Measurements from ENCODE around the gene KLF5.
"Not testable (repeated sequence)": the region's sequence is repeated elsewhere in the genome, so short reads cannot be mapped to it uniquely, and the experiment has no call there.

Gene KLF5

GRCh38 chr13:73075954-73076353 lies 17.1 kb downstream of the KLF5 start:
- H3K4me3 ChIP-seq (ENCODE audit: low read length): no peak overlapping the region
- no peak for DNase-seq (ENCODE audit: low read depth, low spot score)

DNA sequence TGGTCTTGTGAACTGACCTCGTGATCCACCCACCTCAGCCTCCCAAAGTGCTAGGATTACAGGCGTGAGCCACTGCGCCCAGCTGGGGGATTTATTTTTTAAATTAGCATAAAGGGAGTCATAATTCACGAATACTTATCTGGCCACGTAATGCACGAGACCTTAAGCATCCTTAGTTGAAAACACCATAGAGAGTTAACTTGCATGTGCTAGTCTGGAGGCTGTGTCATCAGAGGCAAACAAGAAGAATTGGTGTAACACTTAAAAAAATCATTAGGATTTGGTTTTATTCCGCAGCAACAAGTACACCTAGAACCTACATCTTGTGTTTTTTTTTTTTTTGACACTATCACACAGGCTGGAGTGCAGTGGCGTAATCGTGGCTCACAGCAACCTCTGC lies 19.1 kb downstream of the KLF5 start:
- no peak overlapping the region for H3K4me3 ChIP-seq (ENCODE audit: low read length)
- DNase-seq (ENCODE audit: low read depth, low spot score): no peak

- DNase-seq (ENCODE audit: low read depth, low spot score): no peak
- no peak overlapping the region for H3K4me3 ChIP-seq (ENCODE audit: low read length)
These were observed 20.6 kb downstream of the KLF5 start for GRCh38 chr13:73079359-73079758.

DNA sequence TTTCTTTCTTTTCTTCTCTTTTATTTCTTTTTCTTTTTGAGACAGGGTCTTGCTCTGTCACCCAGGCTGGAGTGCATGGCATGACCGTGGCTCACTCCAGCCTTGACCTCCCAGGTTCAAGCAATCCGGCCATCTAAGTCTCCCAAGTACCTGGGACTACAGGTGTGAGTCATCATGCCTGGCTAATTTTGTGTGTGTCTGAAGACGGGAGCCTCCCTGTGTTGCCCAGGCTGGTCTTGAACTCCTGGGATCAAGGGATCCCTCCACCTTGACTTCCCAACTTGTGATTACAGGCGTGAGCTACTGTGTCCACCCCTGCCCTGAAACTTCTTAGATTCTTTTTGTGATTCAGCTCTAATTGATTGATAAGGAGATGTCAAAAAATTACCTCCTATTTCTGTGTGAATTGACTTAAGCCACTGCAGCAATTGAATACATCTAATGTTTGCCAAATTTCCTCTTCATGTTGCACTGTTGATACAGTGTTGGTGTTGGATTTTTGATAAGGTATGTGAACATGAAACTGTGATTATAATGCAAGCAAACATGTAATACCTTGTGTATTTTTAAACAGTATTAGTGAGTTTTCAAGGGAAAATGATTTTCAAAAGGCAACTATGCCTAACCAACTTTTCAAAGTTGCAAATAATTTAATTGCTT lies 22.6 kb downstream of the KLF5 start:
- no peak for DNase-seq (ENCODE audit: low read depth, low spot score)
- no peak overlapping the region for H3K4me3 ChIP-seq (ENCODE audit: low read length)

- DNase-seq (ENCODE audit: low read depth, low spot score): no peak
- no peak overlapping the region for H3K4me3 ChIP-seq (ENCODE audit: low read length)
These were observed 23.7 kb downstream of the KLF5 start for GRCh38 chr13:73082471-73082870.

- DNase-seq (ENCODE audit: low read depth, low spot score): no peak
- H3K4me3 ChIP-seq (ENCODE audit: low read length): no peak overlapping the region
These were observed 24.1 kb downstream of the KLF5 start for GRCh38 chr13:73082895-73083294.

GRCh38 chr13:73088332-73088935 lies 29.6 kb downstream of the KLF5 start:
- no peak overlapping the region for H3K4me3 ChIP-seq (ENCODE audit: low read length)
- no peak for DNase-seq (ENCODE audit: low read depth, low spot score)

DNA sequence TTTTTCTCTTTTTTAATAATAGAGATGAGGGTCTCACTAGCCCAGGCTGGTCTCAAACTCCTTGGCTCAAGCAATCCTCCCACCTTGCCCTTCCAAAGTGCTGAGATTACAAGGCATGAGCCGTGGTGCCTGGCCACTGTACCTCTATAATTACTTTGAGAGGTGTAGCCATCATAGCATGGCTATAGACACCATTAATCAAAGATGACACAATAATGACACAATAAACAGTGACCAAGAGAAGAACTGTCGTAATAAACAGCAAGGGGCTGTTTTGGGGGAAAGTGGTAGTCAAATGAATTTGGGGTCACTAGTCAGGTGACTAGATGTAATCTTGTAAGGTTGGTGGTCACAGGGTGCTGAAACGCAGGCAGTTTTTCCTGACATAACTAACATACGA lies 30.4 kb downstream of the KLF5 start:
- H3K4me3 ChIP-seq (ENCODE audit: low read length): no peak overlapping the region
- no peak for DNase-seq (ENCODE audit: low read depth, low spot score)

DNA sequence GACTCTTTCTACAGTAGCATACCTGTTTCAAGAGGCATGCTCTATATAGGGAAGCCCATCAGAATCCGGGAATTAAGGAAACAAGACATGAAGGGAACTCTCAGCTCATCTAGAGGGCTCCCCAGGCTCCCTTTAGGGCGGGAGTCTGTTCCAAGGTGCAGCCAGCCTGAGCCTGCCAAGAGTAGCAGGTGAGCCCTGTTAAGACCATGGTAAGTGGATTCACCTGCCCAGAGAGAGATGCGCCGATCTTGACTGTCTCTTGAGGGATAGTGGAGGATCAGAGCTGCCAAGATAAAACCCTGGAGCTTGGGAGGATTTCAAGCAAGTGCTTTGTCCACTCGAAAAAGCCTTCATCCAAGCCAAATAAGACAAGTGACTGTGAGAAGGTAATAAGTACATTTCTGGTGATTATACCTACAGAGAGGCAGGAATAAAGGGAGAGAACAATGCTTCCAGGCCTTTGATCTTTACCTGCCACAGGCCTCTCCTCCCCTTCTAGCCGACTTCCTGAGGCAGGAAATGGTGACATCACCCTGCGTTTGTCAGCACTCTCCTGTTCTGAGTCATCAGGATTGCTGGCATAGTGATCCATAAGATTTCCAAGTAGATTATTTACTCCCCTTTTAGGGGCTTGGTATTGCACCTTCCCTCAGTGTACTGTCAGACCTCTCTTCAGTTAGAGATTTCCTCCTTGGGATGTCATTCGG lies 31.5 kb downstream of the KLF5 start:
- no peak overlapping the region for H3K4me3 ChIP-seq (ENCODE audit: low read length)
- peak; percentile 25 for DNase-seq (ENCODE audit: low read depth, low spot score)

GRCh38 chr13:73090823-73091187 lies 32.0 kb downstream of the KLF5 start:
- DNase-seq (ENCODE audit: low read depth, low spot score): no peak
- no peak overlapping the region for H3K4me3 ChIP-seq (ENCODE audit: low read length)

DNA sequence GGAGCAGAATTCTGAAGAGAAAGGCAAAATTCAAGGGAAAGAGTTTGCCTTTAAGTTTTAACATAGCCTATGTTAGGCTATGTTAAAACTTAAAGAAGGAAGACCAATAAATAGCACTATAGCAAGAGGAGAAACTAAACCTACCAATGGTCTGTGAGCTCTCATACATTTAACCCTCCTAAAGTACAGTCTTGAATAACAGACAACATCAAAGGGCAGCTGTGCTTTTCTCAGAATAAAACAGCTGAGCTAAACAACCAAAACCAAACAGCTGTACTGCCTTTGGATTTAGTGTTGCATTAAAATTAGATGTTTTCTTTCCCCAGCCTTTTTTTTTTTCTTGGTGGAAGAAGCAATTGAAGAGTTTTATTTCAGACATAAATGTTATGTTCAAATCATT lies 34.0 kb downstream of the KLF5 start:
- DNase-seq (ENCODE audit: low read depth, low spot score): peak; percentile 44
- no peak overlapping the region for H3K4me3 ChIP-seq (ENCODE audit: low read length)

DNA sequence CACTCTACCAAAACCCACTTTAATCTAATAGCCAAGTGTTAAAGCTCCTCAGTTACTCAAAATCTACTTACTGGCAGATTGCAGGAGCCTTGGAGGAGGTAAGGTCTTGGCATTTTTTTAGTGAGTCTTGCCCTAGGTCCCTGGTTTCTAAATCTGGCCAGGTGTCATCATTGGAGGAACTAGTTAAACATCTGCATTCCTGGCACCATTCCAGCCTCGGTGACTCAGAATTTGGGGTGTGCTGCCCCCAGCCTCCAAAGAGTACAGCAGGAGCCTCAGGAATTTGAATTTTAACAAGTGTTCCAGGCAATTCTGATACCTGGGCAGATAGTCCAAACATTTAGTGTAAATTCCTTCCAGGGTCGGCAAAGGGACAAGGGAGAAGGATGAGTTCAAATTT lies 37.4 kb downstream of the KLF5 start:
- DNase-seq (ENCODE audit: low read depth, low spot score): no peak
- H3K4me3 ChIP-seq (ENCODE audit: low read length): no peak overlapping the region

- H3K4me3 ChIP-seq (ENCODE audit: low read length): no peak overlapping the region
- no peak for DNase-seq (ENCODE audit: low read depth, low spot score)
These were observed 37.8 kb downstream of the KLF5 start for GRCh38 chr13:73096638-73097037.

DNA sequence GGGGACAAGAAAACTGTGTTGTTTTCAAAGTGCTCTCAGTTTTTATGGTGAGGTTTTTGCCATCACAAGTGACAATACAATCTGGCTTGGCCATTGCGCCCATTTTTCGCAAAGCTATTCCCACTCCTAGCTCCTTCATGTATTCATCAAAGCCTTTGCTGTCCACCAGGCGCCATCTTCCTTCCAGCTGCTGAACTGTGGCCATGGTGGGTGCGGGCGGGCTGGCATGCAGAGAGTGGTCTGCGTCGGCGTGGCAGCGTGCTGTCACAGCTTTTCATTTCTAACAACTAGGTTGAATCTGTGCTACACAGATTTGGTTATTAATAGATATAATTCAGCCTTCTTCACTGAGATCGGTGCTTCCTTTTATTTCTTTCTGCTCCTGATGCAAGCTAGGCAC lies 42.0 kb downstream of the KLF5 start:
- not testable (repeated sequence) for H3K4me3 ChIP-seq (ENCODE audit: low read length); DNase-seq (ENCODE audit: low read depth, low spot score)

DNA sequence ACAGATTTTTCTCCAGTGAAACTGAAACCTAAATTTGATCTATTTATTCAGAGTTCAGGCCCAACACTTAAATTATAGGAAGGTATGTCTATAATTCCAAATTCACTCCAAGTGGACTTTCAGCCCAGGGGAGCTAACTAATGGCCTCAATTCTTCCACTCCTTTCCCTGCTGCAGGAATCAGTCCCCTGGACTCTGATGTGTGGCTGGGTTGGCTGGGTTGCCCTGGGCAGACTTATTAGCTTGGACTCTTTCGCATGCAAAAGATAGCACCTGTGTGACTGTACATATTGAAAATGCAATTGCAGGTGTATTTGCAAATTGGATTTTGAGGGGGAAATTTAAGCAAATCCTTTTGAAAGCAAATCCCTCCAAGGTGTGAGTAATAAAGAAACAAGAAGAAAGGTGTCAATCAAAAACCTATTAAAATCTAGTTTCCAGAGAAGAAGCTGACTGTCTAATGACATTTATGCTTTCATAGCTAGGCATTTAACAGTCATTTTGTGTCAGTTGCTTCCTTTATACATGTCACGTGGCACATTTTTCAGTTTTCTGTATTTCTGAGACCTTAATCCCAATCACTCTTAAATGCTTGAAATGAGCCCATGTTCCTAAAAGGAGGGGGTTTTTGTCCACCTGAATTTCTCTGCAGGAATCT lies 42.7 kb downstream of the KLF5 start:
- H3K4me3 ChIP-seq (ENCODE audit: low read length): no peak overlapping the region
- DNase-seq (ENCODE audit: low read depth, low spot score): no peak

GRCh38 chr13:73103238-73103637 lies 44.4 kb downstream of the KLF5 start:
- DNase-seq (ENCODE audit: low read depth, low spot score): no peak
- H3K4me3 ChIP-seq (ENCODE audit: low read length): no peak overlapping the region

- no peak overlapping the region for H3K4me3 ChIP-seq (ENCODE audit: low read length)
- no peak for DNase-seq (ENCODE audit: low read depth, low spot score)
These were observed 47.8 kb downstream of the KLF5 start for GRCh38 chr13:73106513-73107178.

- no peak for DNase-seq (ENCODE audit: low read depth, low spot score)
- no peak overlapping the region for H3K4me3 ChIP-seq (ENCODE audit: low read length)
These were observed 48.7 kb downstream of the KLF5 start for GRCh38 chr13:73107481-73107880.

GRCh38 chr13:73107970-73108369 lies 49.2 kb downstream of the KLF5 start:
- DNase-seq (ENCODE audit: low read depth, low spot score): no peak
- no peak overlapping the region for H3K4me3 ChIP-seq (ENCODE audit: low read length)

Data from Jurkat, Clone E6-1 (cell line).